ENCODE data around the gene UBAC2.

DNA sequence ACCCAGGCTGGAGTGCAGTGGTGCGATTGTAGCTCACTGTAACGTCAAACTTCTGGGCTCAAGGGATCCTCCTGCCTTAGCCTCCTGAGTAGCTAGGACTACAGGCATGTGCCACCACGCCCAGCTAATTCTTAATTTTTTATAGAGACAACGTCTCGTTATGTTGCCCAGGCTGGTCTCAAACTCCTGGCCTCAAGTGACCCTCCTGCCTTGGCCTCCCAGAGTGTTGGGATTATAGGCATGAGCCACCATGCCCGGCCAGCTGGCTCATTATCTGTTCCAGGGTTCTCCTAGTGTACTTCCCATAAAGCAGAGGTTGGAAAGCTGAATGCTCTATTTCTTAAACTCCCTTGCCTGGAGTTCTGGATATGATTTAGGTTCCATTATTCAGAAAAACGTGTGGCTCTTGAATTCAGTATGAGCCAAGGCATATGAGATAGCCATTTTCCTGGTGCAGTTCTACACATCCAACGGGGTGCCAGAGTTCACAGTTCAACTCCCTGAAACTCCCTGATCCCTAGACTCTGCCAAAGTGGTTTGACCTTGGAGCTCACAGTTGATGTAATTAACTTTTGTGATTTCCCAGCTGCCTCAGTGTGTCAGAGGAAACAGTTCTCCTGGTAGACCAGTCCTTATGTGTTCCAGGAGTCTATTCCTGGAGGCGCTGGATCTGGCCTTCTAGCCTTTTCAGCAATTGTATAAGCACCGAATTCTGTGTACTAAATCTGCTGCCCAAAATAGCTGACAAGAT lies 85.0 kb downstream of the UBAC2 start:
- no peak for TF ChIP-seq CTCF (IDR thresholded peaks at IDR 0.05; ENCODE audit: poor library complexity)
- no peak for TF ChIP-seq EZH2 (IDR thresholded peaks at IDR 0.05; ENCODE audit: borderline replicate concordance)

Measured in hepatocyte (in vitro differentiated cells).